SK-N-SH (cell line): ENCODE data around the gene RFX3. TPM values are rescaled to one million over a fixed set of nuclear protein-coding genes. Genes with fewer than 3 reads are reported as not detected.
A peak's percentile ranks its signal among the peaks of the same experiment; 100 is the strongest.

ENCODE experiments used
- CTCF ChIA-PET: fragments of 300-600, 350-600 bp; formaldehyde crosslinking; extraction: SDS; loops from one replicate; lab custom pipeline; 2021; lab: Yijun Ruan, JAX
- POLR2A ChIA-PET: fragments of 350-600 bp; sonication (Branson Sonifier 250); formaldehyde crosslinking; extraction: SDS; loops from one replicate; lab custom pipeline; 2020; ENCODE audit warnings: antibody characterized with exemption, inconsistent platforms; lab: Yijun Ruan, JAX
- DNase-seq: peaks from one replicate; pipeline ENCODE4 v3.0.0; 2012
- H2AFZ ChIP-seq: fragments of 200-600 bp; sonication (generic); 2 replicates; pipeline ENCODE4 v1.8.1; 2016; ENCODE audit warnings: antibody characterized with exemption, mild to moderate bottlenecking, low read depth
- H3F3A ChIP-seq: fragments of 200-600 bp; sonication (generic); replicated peaks from 2 replicates; pipeline ENCODE3; 2016; ENCODE audit warnings: antibody characterized with exemption, mild to moderate bottlenecking; ENCODE audit not compliant: insufficient read depth
- H3K27ac ChIP-seq, 2 experiments: fragments of 200-500 bp in 1 of 2; fragments of 200-600 bp in 1 of 2; sonication (Bioruptor generic) in 1 of 2; sonication (generic), shearing (Covaris generic) in 1 of 2; 2 replicates each; pipeline versions ENCODE4 v1.5.1 to v1.6.1; 2014 to 2016; ENCODE audit warnings: low read depth in 2 of 2, inconsistent platforms in 1 of 2, low read length in 1 of 2, mild to moderate bottlenecking in 1 of 2, mixed read lengths in 1 of 2
- H3K27me3 ChIP-seq: fragments of 200-600 bp; sonication (generic), shearing (Covaris generic); 2 replicates; pipeline ENCODE4 v1.6.1; 2016; ENCODE audit warnings: mixed run types; ENCODE audit not compliant: insufficient read depth
- H3K36me3 ChIP-seq, 2 experiments: fragments of 200-500 bp in 1 of 2; fragments of 200-600 bp in 1 of 2; sonication (Bioruptor generic) in 1 of 2; sonication (generic) in 1 of 2; replicated peaks in 1 of 2; 2 replicates each; pipeline versions ENCODE3 to v1.5.1; 2014 to 2016; ENCODE audit warnings: low read length in 1 of 2, mild to moderate bottlenecking in 1 of 2; ENCODE audit not compliant: insufficient read depth in 2 of 2, control insufficient read depth in 1 of 2
- H3K4me1 ChIP-seq, 2 experiments: fragments of 200-500 bp in 1 of 2; fragments of 200-600 bp in 1 of 2; sonication (Bioruptor generic) in 1 of 2; sonication (generic), shearing (Covaris generic) in 1 of 2; 2 replicates each; pipeline versions ENCODE4 v1.5.1 to v1.6.1; 2014 to 2016; ENCODE audit warnings: low read depth in 1 of 2, low read length in 1 of 2, mixed run types in 1 of 2; ENCODE audit not compliant: insufficient read depth in 2 of 2, control insufficient read depth in 1 of 2
- H3K4me2 ChIP-seq: fragments of 200-600 bp; sonication (generic), shearing (Covaris generic); 2 replicates; pipeline ENCODE4 v1.6.1; 2017; ENCODE audit warnings: mixed run types
- H3K4me3 ChIP-seq, 2 experiments: fragments of 200-500 bp in 1 of 2; fragments of 200-600 bp in 1 of 2; sonication (Bioruptor generic) in 1 of 2; sonication (generic), shearing (Covaris generic) in 1 of 2; 2 replicates each; pipeline versions ENCODE4 v1.5.1 to v1.8.1; 2014 to 2016; ENCODE audit warnings: low read depth in 2 of 2, inconsistent platforms in 1 of 2, low read length in 1 of 2, mild to moderate bottlenecking in 1 of 2, mixed read lengths in 1 of 2, moderate library complexity in 1 of 2
- H3K79me2 ChIP-seq: fragments of 200-600 bp; sonication (generic); 2 replicates; pipeline ENCODE4 v1.8.1; 2017; ENCODE audit warnings: mild to moderate bottlenecking; ENCODE audit not compliant: insufficient read depth
- H3K9ac ChIP-seq: fragments of 200-600 bp; sonication (generic); 2 replicates; pipeline ENCODE4 v1.6.1; 2017; ENCODE audit warnings: mixed run types
- H3K9me2 ChIP-seq: fragments of 200-600 bp; sonication (generic); 2 replicates; pipeline ENCODE4 v1.6.1; 2017; ENCODE audit warnings: mixed run types
- H3K9me3 ChIP-seq: fragments of 200-600 bp; sonication (generic); 2 replicates; pipeline ENCODE4 v1.6.1; 2017; ENCODE audit warnings: mixed run types, mild to moderate bottlenecking, moderate library complexity
- H4K20me1 ChIP-seq: fragments of 200-600 bp; sonication (generic); 2 replicates; pipeline ENCODE4 v1.6.1; 2017; ENCODE audit warnings: mild to moderate bottlenecking, mixed run types; ENCODE audit not compliant: insufficient read depth
- IRF3 ChIP-seq: fragments of 150-350 bp; IDR thresholded peaks from 2 replicates; pipeline ENCODE4 v1.6.1; 2016; ENCODE audit warnings: mild to moderate bottlenecking, low read depth, low read length
- MEF2A ChIP-seq: IDR thresholded peaks from 2 replicates; pipeline ENCODE4 v1.4.0; 2012; ENCODE audit warnings: low read depth, borderline replicate concordance
- MXI1 ChIP-seq: IDR thresholded peaks from 2 replicates; pipeline ENCODE4 v1.6.1; 2012; ENCODE audit warnings: mild to moderate bottlenecking, low read depth, low read length, improper control_type of control experiment
- NFIC ChIP-seq: IDR thresholded peaks from 2 replicates; pipeline ENCODE4 v1.4.0; 2012; ENCODE audit warnings: borderline replicate concordance
- REST ChIP-seq: IDR thresholded peaks from 2 replicates; pipeline ENCODE4 v1.6.1; 2012; ENCODE audit warnings: mild to moderate bottlenecking, low read depth, low read length, moderate library complexity
- TAF1 ChIP-seq: IDR thresholded peaks from 2 replicates; pipeline ENCODE4 v1.6.1; 2012; ENCODE audit warnings: low read depth, mild to moderate bottlenecking, low read length, moderate library complexity, borderline replicate concordance
- TCF12 ChIP-seq: IDR thresholded peaks from 2 replicates; pipeline ENCODE4 v1.4.0; 2012
- YY1 ChIP-seq: IDR thresholded peaks from 2 replicates; pipeline ENCODE4 v1.4.0; 2012; ENCODE audit warnings: low read depth, mild to moderate bottlenecking
- ZBTB33 ChIP-seq: IDR thresholded peaks from 2 replicates; pipeline ENCODE4 v1.4.0; 2012; ENCODE audit warnings: low read depth, borderline replicate concordance
- WGBS: methylation state at CpG from one replicate; pipeline ENCODE4 v1.1.6; 2017; ENCODE audit warnings: low lambda C conversion rate; 5-methylcytosine and 5-hydroxymethylcytosine counted together
- polyA plus RNA-seq, 3 experiments: library from polyadenylated mRNA; depleted of rRNA; stranded (reverse); fragments of >200 nt; gene quantifications; 2 replicates each; pipeline ENCODE4 v1.2.3, GENCODE V29; 2012
- TF ChIP-seq, protein P1 (sequence below): IDR thresholded peaks from 2 replicates; pipeline ENCODE4 v1.4.0; 2012; ENCODE audit warnings: low read depth
- TF ChIP-seq, protein P2 (sequence below): IDR thresholded peaks from 2 replicates; pipeline ENCODE4; 2012
- TF ChIP-seq, protein P3 (sequence below): IDR thresholded peaks from 2 replicates; pipeline ENCODE4 v1.4.0; 2012; ENCODE audit warnings: low read depth, borderline replicate concordance
- TF ChIP-seq, protein P4 (sequence below): fragments of 200-600 bp; sonication (generic); IDR thresholded peaks from 2 replicates; pipeline ENCODE4 v1.6.1; 2017; ENCODE audit warnings: antibody characterized with exemption, mild to moderate bottlenecking, moderate library complexity

Gene RFX3
- polyA plus RNA-seq, 1 of the 3 experiments (the other 2 are of a cell fraction): 1.7 TPM

DNA sequence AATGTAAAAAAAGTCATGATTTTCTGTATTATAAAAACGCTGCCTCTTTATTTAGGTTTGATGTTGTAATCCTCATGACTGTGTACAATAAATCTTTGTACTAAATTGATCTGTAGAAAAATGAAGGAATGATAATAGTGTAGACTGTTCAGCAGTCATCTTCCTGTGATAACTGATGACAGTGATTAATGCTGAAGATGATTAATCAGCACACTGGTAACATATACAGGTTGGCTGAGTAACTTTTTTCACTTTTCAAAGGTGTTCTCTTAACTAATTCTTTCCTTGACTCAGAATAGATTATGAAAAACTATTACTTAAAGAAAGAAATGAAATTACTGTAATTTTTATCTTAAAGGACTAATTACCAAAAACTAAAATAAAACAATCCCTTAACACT, 122.5 kb downstream of the RFX3 start:
- POLR2A ChIA-PET: no interaction called here
- TF ChIP-seq IRF3 (no peak), TCF12 (no peak), YY1 (no peak), MEF2A (no peak)
- TF ChIP-seq, protein P1, sequence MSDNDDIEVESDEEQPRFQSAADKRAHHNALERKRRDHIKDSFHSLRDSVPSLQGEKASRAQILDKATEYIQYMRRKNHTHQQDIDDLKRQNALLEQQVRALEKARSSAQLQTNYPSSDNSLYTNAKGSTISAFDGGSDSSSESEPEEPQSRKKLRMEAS: no peak
- TF ChIP-seq, protein P2, sequence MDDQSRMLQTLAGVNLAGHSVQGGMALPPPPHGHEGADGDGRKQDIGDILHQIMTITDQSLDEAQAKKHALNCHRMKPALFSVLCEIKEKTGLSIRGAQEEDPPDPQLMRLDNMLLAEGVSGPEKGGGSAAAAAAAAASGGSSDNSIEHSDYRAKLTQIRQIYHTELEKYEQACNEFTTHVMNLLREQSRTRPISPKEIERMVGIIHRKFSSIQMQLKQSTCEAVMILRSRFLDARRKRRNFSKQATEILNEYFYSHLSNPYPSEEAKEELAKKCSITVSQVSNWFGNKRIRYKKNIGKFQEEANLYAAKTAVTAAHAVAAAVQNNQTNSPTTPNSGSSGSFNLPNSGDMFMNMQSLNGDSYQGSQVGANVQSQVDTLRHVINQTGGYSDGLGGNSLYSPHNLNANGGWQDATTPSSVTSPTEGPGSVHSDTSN: peak; percentile 39; the same call in 1 of the 2 replicates
- TF ChIP-seq, protein P3, sequence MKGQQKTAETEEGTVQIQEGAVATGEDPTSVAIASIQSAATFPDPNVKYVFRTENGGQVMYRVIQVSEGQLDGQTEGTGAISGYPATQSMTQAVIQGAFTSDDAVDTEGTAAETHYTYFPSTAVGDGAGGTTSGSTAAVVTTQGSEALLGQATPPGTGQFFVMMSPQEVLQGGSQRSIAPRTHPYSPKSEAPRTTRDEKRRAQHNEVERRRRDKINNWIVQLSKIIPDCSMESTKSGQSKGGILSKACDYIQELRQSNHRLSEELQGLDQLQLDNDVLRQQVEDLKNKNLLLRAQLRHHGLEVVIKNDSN: no peak
- TF ChIP-seq, protein P4, sequence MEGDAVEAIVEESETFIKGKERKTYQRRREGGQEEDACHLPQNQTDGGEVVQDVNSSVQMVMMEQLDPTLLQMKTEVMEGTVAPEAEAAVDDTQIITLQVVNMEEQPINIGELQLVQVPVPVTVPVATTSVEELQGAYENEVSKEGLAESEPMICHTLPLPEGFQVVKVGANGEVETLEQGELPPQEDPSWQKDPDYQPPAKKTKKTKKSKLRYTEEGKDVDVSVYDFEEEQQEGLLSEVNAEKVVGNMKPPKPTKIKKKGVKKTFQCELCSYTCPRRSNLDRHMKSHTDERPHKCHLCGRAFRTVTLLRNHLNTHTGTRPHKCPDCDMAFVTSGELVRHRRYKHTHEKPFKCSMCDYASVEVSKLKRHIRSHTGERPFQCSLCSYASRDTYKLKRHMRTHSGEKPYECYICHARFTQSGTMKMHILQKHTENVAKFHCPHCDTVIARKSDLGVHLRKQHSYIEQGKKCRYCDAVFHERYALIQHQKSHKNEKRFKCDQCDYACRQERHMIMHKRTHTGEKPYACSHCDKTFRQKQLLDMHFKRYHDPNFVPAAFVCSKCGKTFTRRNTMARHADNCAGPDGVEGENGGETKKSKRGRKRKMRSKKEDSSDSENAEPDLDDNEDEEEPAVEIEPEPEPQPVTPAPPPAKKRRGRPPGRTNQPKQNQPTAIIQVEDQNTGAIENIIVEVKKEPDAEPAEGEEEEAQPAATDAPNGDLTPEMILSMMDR: no peak
- TF ChIP-seq, all 33 proteins: peak for 1
- CTCF ChIA-PET: interaction anchor here (0.9 kb wide), 1 partner anchor 24 kb away, joined by 3 read pairs; no protein-coding TSS in a partner anchor
- H3K27ac ChIP-seq: no peak overlapping the region
- no peaks in the 10 kb centered on the region for H3K36me3 ChIP-seq
- no peaks in the 10 kb centered on the region for H3K9me3 ChIP-seq
- H3F3A ChIP-seq: no peaks in the 10 kb centered on the region
- no peaks in the 10 kb centered on the region for H3K79me2 ChIP-seq
- DNase-seq: no peak
- no peak overlapping the region for H2AFZ ChIP-seq
- H3K4me1 ChIP-seq: no peaks in the 10 kb centered on the region
- H3K9ac ChIP-seq: no peak overlapping the region
- H3K9me2 ChIP-seq: no peaks in the 10 kb centered on the region
- WGBS: 73% methylated on average over 1 of the region's 1 CpG
- no peaks in the 10 kb centered on the region for H4K20me1 ChIP-seq
- no peak overlapping the region for H3K4me2 ChIP-seq
- H3K4me3 ChIP-seq: no peak overlapping the region
- no peaks in the 10 kb centered on the region for H3K27me3 ChIP-seq

DNA sequence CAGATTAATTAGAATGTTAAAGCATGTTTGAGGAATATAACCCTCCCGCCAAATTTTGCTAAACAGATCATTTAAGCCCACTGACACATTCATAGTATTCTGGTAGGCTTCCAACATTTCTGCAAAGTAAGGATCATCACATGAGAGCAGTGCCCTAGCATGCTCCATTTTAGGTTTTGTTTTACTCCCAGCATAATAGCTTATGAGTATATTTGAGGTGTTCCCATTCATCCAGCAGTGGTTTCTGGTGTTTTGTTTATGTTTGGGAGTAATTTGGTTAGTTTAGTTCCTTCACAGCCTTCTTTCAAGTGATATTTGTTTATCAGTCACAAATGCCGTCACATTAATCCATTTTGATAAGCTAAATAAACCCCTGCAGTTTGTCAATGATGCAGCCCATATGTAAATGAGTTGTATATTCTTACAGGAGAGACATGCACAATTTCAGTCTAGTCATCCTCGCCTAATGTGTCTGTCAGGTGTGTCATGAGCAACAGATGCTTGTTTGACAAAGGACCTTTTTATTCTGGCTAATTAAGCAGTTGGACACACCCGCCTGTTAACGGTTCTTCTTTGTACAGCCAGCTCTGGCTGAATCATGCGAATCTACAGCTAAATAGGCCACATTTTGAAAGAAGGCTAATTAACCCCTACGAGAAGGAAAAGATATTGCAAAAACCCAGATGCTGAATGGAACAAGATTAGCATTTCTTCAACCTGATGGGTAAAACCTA, 124.4 kb downstream of the RFX3 start:
- H3K9ac ChIP-seq: no peak overlapping the region
- no peak for DNase-seq
- H3K4me1 ChIP-seq: no peaks in the 10 kb centered on the region
- no peaks in the 10 kb centered on the region for H3K9me2 ChIP-seq
- no peak overlapping the region for H3K4me2 ChIP-seq
- no peaks in the 10 kb centered on the region for H3K9me3 ChIP-seq
- H2AFZ ChIP-seq: no peak overlapping the region
- H3K27me3 ChIP-seq: no peaks in the 10 kb centered on the region
- 96% methylated on average over 7 of the region's 7 CpGs for WGBS
- H3K79me2 ChIP-seq: no peaks in the 10 kb centered on the region
- H4K20me1 ChIP-seq: no peaks in the 10 kb centered on the region
- H3K27ac ChIP-seq: no peak overlapping the region
- ChIA-PET POLR2A (no interaction called here), CTCF (no interaction called here)
- H3F3A ChIP-seq: no peaks in the 10 kb centered on the region
- no peak overlapping the region for H3K4me3 ChIP-seq
- H3K36me3 ChIP-seq: no peaks in the 10 kb centered on the region
- TF ChIP-seq, protein P1: no peak
- TF ChIP-seq ZBTB33 (no peak), TCF12 (no peak), NFIC (no peak), MXI1 (no peak), REST (no peak), TAF1 (no peak)
- TF ChIP-seq, protein P3: no peak
